Thymus (tissue), 11 donors: ENCODE data around the gene USP20. TPM values are rescaled to one million over a fixed set of nuclear protein-coding genes. Genes with fewer than 3 reads are reported as not detected.

Source experiments
- DNase-seq, 9 donors: peaks; one replicate each; pipeline ENCODE4 v3.0.0-alpha.2; 2013; ENCODE audit warnings: low spot score in 9 of 9, low read depth in 6 of 9, missing footprints in 1 of 9
- H3K27ac ChIP-seq, 2 donors: one replicate each; pipeline ENCODE4 v1.5.1; 2013; ENCODE audit warnings: control low read depth in 1 of 2, low read depth in 1 of 2, low read length in 1 of 2, mild to moderate bottlenecking in 1 of 2, moderate library complexity in 1 of 2
- H3K27me3 ChIP-seq, 2 donors: one replicate each; pipeline ENCODE4 v1.5.1; 2013; ENCODE audit warnings: low read length in 1 of 2; ENCODE audit not compliant: control insufficient read depth in 2 of 2, insufficient read depth in 1 of 2
- H3K36me3 ChIP-seq, 2 donors: one replicate each; pipeline ENCODE4 v1.5.1; 2013; ENCODE audit warnings: low read length in 1 of 2, mild to moderate bottlenecking in 1 of 2, moderate library complexity in 1 of 2; ENCODE audit not compliant: control insufficient read depth in 2 of 2, insufficient read depth in 2 of 2
- H3K4me1 ChIP-seq, 2 donors: one replicate each; pipeline ENCODE4 v1.5.1; 2013; ENCODE audit warnings: low read length in 2 of 2; ENCODE audit not compliant: control insufficient read depth in 2 of 2, insufficient read depth in 2 of 2
- H3K4me3 ChIP-seq, 2 donors: one replicate each; pipeline ENCODE4 v1.5.1; 2013; ENCODE audit warnings: low read length in 2 of 2, control low read depth in 1 of 2, mild to moderate bottlenecking in 1 of 2
- H3K9me3 ChIP-seq, 2 donors: one replicate each; pipeline ENCODE4 v1.5.1; 2013; ENCODE audit warnings: low read length in 1 of 2, mild to moderate bottlenecking in 1 of 2; ENCODE audit not compliant: control insufficient read depth in 2 of 2, insufficient read depth in 1 of 2
- WGBS: extraction: QIAGEN DNeasy Blood & Tissue Kit; methylation state at CpG from one replicate; pipeline ENCODE4 v1.1.7; 2013; 5-methylcytosine and 5-hydroxymethylcytosine counted together
- polyA plus RNA-seq: library from polyadenylated mRNA; stranded (reverse); fragments of 200-250 nt; gene quantifications from one replicate; pipeline ENCODE4 v1.2.3, GENCODE V29; 2013
- total RNA-seq: library from RNA; stranded (reverse); fragments of 120-200 nt; gene quantifications from one replicate; pipeline ENCODE4 v1.2.4, GENCODE V29; 2013
- donor health status: healthy.

USP20 gene
- total and polyA plus RNA-seq, 2 donors: 30.4 to 175 TPM

DNA sequence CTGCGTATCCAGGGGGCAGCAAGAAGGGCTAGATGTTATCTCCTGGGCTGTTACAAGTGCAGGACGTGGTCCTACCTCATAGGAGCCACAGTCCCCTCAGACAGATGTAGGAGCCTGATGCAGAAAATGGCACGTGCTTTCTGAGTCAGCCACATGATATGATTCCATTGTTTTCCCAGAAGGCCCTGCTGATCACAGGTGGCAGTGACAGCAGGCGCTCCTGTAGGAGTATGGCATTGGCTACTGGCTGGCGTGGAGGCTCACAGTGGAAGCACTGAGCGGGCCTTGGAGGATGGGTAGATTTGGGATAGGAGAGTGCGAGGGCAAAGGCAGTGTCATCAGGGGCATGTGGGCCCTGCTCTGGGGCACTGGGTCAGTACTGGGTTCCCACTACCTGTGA, 21.9 kb downstream of the USP20 start:
- Histone ChIP-seq H3K9me3 (no peaks in the 10 kb centered on the region), H3K4me1 (peaks cover 30 to 96% of the 10 kb centered on the region in 2 donors), H3K36me3 (peaks cover 57 to 78% of the 10 kb centered on the region in 2 donors), H3K27me3 (no peaks in the 10 kb centered on the region), H3K27ac (peak overlapping the region in 1 of 2 donors; percentile 13), H3K4me3 (no peak overlapping the region)
- 77% methylated on average over 7 of the region's 7 CpGs for WGBS
- no peak for DNase-seq

DNA sequence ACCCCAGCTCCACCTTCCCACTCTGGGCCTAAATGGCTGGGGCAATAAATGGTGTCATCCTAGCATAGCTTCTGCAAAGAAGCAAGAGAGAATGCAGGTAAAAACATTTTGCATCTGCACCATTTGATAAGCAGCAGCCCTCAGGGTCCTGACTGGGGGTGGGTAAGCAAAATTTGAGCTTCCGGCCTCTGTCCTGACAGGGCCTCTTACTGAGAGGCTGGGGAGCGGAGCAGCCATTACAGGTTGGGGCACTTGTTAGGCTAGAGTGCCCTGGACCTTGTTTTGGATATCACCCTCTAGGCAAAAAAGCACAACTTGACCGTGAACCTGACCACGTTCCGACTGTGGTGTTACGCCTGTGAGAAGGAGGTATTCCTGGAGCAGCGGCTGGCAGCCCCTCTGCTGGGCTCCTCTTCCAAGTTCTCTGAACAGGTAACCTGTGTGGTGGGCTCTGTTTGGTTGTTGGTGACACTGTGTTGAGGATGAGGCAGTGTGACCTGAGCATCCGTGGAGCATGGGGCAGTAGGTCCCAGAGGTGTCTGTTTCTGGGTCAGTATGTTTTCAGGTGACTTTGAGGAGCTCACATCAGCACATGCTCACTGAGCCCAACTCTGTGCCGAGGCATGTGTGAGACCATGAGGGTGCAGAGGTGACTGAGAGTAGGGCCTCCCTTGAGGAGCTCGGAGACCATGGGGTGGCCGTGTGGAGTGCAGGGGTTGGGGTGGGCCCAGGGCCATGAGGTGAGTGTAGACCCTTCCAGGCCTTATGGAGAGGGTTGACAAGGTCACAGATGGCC, 23.1 kb downstream of the USP20 start:
- no peak for DNase-seq
- no peaks in the 10 kb centered on the region for H3K27me3 ChIP-seq
- H3K36me3 ChIP-seq: peaks cover 50 to 70% of the 10 kb centered on the region in 2 donors
- 94% methylated on average over 11 of the region's 11 CpGs for WGBS
- peaks cover 26 to 95% of the 10 kb centered on the region in 2 donors for H3K4me1 ChIP-seq
- H3K27ac ChIP-seq: no peak overlapping the region
- H3K9me3 ChIP-seq: no peaks in the 10 kb centered on the region
- H3K4me3 ChIP-seq: no peak overlapping the region

DNA sequence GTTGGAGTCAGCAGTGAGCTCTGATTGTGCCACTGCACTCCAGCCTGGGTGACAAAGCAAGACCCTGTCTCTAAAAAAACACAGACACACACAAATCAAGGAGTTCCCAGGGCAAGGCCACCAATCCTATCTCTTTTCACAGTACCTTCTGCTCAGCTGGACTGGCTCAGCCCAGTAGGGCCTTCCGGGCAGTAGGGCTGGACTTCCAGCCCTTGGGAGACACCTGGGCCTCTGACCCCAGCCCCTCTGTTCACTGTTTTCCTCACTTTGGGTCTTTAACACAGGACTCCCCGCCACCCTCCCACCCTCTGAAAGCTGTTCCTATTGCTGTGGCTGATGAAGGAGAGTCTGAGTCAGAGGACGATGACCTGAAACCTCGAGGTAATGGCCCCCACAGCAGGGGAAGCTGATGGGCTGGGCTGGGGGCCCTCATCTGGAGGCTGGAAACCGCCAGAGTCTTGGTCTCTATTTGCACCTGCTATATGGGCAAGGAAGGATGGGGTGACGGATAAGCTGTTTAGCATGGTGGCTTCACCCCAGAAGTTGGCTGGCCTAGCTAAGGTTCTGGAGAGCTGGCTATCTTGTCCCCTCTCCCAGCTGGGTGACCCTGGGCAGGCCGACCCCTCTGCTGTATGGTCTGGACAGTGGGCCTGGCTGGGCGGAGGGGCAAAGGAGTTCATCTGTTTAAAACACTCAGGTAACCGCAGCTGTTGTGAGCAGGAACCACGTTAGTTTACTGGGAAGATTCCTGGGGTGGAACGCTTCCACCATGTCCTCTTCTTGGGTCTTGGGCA, 25.6 kb downstream of the USP20 start:
- H3K9me3 ChIP-seq: no peaks in the 10 kb centered on the region
- 63% methylated on average over 11 of the region's 11 CpGs for WGBS
- H3K27ac ChIP-seq: peak overlapping the region in 1 of 2 donors; percentile 63
- no peaks in the 10 kb centered on the region for H3K27me3 ChIP-seq
- no peak overlapping the region for H3K4me3 ChIP-seq
- peaks cover 59 to 78% of the 10 kb centered on the region in 2 donors for H3K36me3 ChIP-seq
- DNase-seq: no peak
- peaks cover 24 to 95% of the 10 kb centered on the region in 2 donors for H3K4me1 ChIP-seq

DNA sequence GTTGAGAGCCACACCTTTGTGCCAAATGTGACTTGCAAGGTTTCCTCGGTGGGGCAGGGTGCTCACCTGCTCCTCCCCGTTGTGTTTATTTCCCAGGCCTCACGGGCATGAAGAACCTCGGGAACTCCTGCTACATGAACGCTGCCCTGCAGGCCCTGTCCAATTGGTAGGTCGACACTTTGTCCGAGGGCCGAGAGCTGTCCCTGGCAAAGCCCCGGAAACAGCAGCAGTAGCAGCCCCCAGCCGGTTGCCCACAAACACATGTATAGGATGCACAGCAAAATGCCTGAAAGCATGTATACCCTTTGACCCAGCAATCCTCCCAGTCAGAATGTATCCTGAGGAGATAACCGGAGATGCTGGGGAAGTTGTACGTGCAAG, 26.2 kb downstream of the USP20 start:
- Histone ChIP-seq H3K4me1 (peaks cover 24 to 95% of the 10 kb centered on the region in 2 donors), H3K4me3 (no peak overlapping the region), H3K27ac (peak overlapping the region in 1 of 2 donors; percentile 63), H3K27me3 (no peaks in the 10 kb centered on the region), H3K36me3 (peaks cover 59 to 78% of the 10 kb centered on the region in 2 donors), H3K9me3 (no peaks in the 10 kb centered on the region)
- 94% methylated on average over 12 of the region's 12 CpGs for WGBS
- no peak for DNase-seq

DNA sequence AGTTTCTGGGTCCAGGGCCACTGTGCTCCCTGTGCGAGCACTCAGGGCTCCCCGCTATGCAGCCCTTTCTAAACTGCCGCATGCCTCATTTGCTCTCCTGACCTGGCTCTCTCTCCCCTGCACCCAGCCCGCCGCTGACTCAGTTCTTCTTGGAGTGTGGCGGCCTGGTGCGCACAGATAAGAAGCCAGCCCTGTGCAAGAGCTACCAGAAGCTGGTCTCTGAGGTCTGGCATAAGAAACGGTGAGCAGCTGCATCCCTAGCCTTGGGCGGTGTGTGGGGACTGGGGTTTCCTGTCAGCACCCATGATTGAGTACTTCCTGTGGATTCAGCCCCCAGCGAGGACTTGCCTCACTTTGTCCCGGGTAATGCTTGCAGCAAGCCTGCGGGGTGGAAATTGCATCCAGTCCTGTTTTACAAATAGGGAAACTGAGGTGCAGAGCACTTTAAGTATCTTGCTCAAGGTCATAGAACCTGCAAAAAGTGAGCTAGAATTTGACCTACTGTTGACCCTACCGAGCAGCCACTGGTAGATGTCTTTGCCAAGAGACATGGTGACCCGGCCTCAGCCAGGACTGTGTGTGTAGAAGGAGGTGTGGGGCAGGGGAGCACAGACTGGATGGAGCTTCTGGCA, 27.9 kb downstream of the USP20 start:
- WGBS: 8% methylated on average over 14 of the region's 14 CpGs

DNA sequence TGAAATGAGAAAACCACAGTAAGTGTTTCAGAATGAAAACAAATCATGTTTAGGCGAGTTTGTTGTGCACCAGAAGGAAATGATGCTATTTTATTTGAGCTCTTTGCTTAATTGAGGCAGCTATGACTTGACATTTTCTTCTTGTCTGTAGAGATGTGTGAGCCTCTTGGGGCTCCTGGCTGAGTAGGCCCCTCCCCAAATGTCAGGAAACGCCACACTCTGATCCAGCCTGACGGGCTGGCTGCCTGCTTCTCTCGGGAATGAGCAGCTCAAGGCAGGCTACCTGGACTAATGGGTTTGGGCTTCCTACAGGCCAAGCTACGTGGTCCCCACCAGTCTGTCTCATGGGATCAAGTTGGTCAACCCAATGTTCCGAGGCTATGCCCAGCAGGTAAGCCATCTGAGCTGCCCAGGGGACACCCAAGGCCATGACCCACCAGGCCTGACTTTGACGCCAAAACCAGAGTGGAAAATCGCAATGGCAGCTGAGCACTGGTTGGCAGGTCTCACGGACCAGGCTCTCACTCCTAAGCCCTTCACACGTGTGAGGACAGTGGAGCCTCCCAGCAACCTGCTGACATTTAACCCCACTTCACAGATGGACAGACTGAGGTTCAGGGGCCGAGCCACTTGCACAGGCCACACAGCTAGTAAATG, 29.9 kb downstream of the USP20 start:
- peaks cover 54 to 78% of the 10 kb centered on the region in 2 donors for H3K36me3 ChIP-seq
- no peak overlapping the region for H3K4me3 ChIP-seq
- WGBS: 71% methylated on average over 11 of the region's 11 CpGs
- peaks cover 0 to 5% of the 10 kb centered on the region in 2 donors for H3K9me3 ChIP-seq
- peak overlapping the region; percentile 71 to 72 for H3K27ac ChIP-seq
- H3K27me3 ChIP-seq: no peaks in the 10 kb centered on the region
- peaks cover 54 to 97% of the 10 kb centered on the region in 2 donors for H3K4me1 ChIP-seq
- DNase-seq: no peak

More for the DNA sequence above, 27.9 kb downstream of the USP20 start:
- peak in 6 of 9 donors; percentile 50 to 88 (median 65) for DNase-seq
- H3K36me3 ChIP-seq: peaks cover 51 to 75% of the 10 kb centered on the region in 2 donors
- H3K27ac ChIP-seq: peak overlapping the region; percentile 78 to 80
- peaks cover 0 to 1% of the 10 kb centered on the region in 2 donors for H3K9me3 ChIP-seq
- H3K27me3 ChIP-seq: no peaks in the 10 kb centered on the region
- H3K4me1 ChIP-seq: peaks cover 37 to 95% of the 10 kb centered on the region in 2 donors
- peak overlapping the region in 1 of 2 donors; percentile 5 for H3K4me3 ChIP-seq

DNA sequence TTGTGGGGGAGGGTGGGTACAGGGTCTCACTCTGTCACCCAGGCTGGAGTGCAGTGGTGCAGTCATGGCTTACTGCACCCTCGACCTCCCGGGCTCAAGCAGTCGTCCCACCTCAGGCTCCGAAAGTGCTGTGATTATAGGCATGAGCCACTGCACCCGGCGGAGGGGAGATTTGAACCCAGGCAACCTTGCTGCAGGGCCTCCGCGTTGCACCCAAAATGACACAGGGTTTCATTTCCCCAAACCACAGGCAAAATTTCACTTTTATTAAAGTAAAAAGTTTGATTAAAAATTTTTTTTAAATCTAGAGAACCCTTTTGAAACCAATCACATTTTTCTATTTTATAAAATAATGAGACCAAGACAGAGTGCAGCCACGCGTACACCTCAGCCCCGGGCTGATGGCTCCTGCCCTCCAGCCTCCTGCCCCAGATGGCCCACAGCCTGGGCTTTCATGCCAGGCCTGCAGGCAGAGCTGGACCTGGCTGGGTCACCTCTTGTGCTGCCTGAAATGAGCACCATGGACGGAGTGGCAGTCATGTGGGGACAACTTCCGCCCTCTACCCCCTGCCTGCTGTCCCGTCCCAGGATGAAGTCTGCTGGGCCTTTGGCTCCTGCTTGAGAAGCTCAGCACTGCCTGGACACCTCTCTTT, 30.5 kb downstream of the USP20 start:
- Histone ChIP-seq H3K36me3 (peaks cover 55 to 78% of the 10 kb centered on the region in 2 donors), H3K27ac (peak overlapping the region; percentile 79 to 96), H3K9me3 (peaks cover 0 to 5% of the 10 kb centered on the region in 2 donors), H3K4me3 (no peak overlapping the region), H3K4me1 (peaks cover 54 to 95% of the 10 kb centered on the region in 2 donors), H3K27me3 (no peaks in the 10 kb centered on the region)
- WGBS: 89% methylated on average over 14 of the region's 14 CpGs
- DNase-seq: no peak

DNA sequence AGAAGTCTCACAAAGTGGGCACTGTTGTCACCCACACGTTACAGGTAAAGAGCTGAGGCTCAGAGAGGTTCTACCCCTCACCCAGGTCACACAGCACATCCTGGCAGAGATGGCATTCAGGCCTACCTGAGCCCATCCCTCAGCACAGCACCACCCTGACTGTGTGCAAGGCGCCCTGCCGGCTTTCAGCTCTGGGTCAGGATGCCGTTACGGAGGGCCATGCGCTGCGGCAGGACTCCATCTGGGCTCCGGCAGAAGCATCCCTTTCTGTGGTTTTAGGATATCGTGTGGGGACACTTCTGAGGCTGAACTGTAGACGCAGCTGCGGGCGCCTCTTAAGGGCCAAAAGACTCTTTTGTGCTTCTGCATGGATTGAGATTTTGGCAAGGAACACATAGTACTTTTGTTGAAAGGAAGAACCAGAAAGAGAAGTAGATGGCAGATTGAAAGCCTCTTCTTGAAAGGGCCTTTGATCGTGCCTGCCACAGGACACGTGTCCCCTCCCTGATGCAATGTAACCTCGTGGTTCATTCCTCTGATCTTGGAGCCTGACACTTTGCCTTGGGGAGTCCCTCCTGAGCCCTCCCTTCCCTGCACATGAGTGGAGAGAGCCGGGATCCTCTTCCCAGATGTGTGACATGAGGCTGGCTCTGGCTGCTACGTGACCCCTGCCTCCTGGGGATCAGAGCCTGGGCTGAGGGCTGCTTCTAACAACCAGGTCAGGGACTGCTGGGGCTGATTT, 31.3 kb downstream of the USP20 start:
- Histone ChIP-seq H3K27ac (peak overlapping the region; percentile 79 to 96), H3K36me3 (peaks cover 53 to 74% of the 10 kb centered on the region in 2 donors), H3K4me3 (no peak overlapping the region), H3K9me3 (peaks cover 1 to 5% of the 10 kb centered on the region in 2 donors), H3K4me1 (peaks cover 54 to 88% of the 10 kb centered on the region in 2 donors), H3K27me3 (no peaks in the 10 kb centered on the region)
- DNase-seq: peak in 4 of 9 donors; percentile 67 to 84 (median 70)
- WGBS: 16% methylated on average over 17 of the region's 17 CpGs
